K562 (cell line): ENCODE data around the gene YIPF2. TPM values are rescaled to one million over a fixed set of nuclear protein-coding genes. Genes with fewer than 3 reads are reported as not detected.

Experiments
- ATAC-seq: fragments of 200-7000 bp; cut with Tn5 transposase; 3 replicates; pipeline ENCODE4 v1.9.1; 2020; ENCODE audit warnings: moderate library complexity
- BruUV-seq: library from RNA; stranded (reverse); fragments of 400-500 nt; replicated peaks from 2 replicates; lab custom pipeline; 2021; lab: Mats Ljungman, UMichigan
- CTCF ChIA-PET: fragments of 300-600 bp; formaldehyde crosslinking; extraction: SDS; loops from one replicate; lab custom pipeline; 2021; ENCODE audit warnings: low intra/inter-chr PET ratio; lab: Yijun Ruan, JAX
- POLR2A ChIA-PET: fragments of 300-600, 350-650 bp; sonication (Branson Sonifier 250); formaldehyde crosslinking; extraction: SDS; loops from one replicate; lab custom pipeline; 2021; ENCODE audit warnings: antibody characterized with exemption, inconsistent platforms; lab: Yijun Ruan, JAX
- DNase-seq, 4 experiments: peaks; one replicate each; pipeline versions ENCODE4 v3.0.0 to v3.0.0-alpha.2; 2011 to 2018; ENCODE audit warnings: low spot score in 3 of 4, mixed read lengths in 3 of 4; ENCODE audit errors: extremely low read depth in 1 of 4
- FAIRE-seq: peaks from 2 replicates; lab custom pipeline; 2011; peaks lifted over from hg19 to GRCh38; lab: Jason Lieb, UNC
- H2AFZ ChIP-seq: 2 replicates; pipeline ENCODE4 v1.6.0; 2011; ENCODE audit warnings: low read depth, low read length, control low read depth, inconsistent platforms
- H3K27ac ChIP-seq: fragments of 200-600 bp; 3 replicates; pipeline ENCODE4 v1.8.0; 2011; ENCODE audit warnings: low read depth, mild to moderate bottlenecking, control low read depth, inconsistent platforms, low read length, moderate library complexity, mixed read lengths; ENCODE audit errors: extremely low read depth
- H3K27me3 ChIP-seq, 2 experiments: fragments of 300-600 bp in 1 of 2; 2 replicates in 1 of 2; 3 replicates in 1 of 2; pipeline versions ENCODE4 v1.6.0 to v1.8.0; 2011; ENCODE audit warnings: inconsistent platforms in 2 of 2, low read length in 2 of 2, mild to moderate bottlenecking in 1 of 2, mixed read lengths in 1 of 2, moderate library complexity in 1 of 2; ENCODE audit not compliant: control insufficient read depth in 2 of 2, insufficient read depth in 2 of 2
- H3K36me3 ChIP-seq: fragments of 300-600 bp; 3 replicates; pipeline ENCODE4 v1.8.0; 2011; ENCODE audit warnings: mild to moderate bottlenecking, low read length, inconsistent platforms; ENCODE audit not compliant: control insufficient read depth, insufficient read depth
- H3K4me1 ChIP-seq, 2 experiments: fragments of 200-600 bp in 1 of 2; replicated peaks in 1 of 2; 2 replicates in 1 of 2; 3 replicates in 1 of 2; pipeline versions ENCODE4 v1.5.1 to v1.8.0; 2011; ENCODE audit warnings: inconsistent platforms in 2 of 2, low read length in 2 of 2, mild to moderate bottlenecking in 1 of 2, mixed read lengths in 1 of 2, moderate library complexity in 1 of 2; ENCODE audit not compliant: control insufficient read depth in 2 of 2, insufficient read depth in 2 of 2
- H3K4me2 ChIP-seq: 2 replicates; pipeline ENCODE4 v1.6.1; 2011; ENCODE audit warnings: low read length, control low read depth, inconsistent platforms, mixed read lengths; ENCODE audit not compliant: insufficient read depth
- H3K4me3 ChIP-seq: fragments of 200-600 bp; sonication (generic), shearing (Covaris generic); 2 replicates; pipeline ENCODE4 v1.5.1; 2016; ENCODE audit warnings: control low read depth, inconsistent platforms
- H3K79me2 ChIP-seq: fragments of 200-600 bp; 3 replicates; pipeline ENCODE4 v1.8.0; 2011; ENCODE audit warnings: low read length, inconsistent platforms; ENCODE audit not compliant: control insufficient read depth, insufficient read depth
- H3K9ac ChIP-seq, 2 experiments: 2 replicates each; pipeline versions ENCODE4 v1.6.0 to v1.6.1; 2011; ENCODE audit warnings: low read depth in 2 of 2, low read length in 2 of 2, control low read depth in 1 of 2, inconsistent platforms in 1 of 2, mild to moderate bottlenecking in 1 of 2, mixed read lengths in 1 of 2; ENCODE audit not compliant: insufficient read depth in 1 of 2
- H3K9me1 ChIP-seq: one replicate; pipeline ENCODE4 v1.6.0; 2011; ENCODE audit warnings: inconsistent platforms, mild to moderate bottlenecking, low read length, moderate library complexity; ENCODE audit not compliant: control insufficient read depth, insufficient read depth
- H3K9me3 ChIP-seq: replicated peaks from 2 replicates; pipeline ENCODE4 v1.5.1; 2011; ENCODE audit warnings: low read depth, low read length, inconsistent platforms; ENCODE audit not compliant: control insufficient read depth, insufficient read depth
- H4K20me1 ChIP-seq: replicated peaks from 2 replicates; pipeline ENCODE4 v1.6.1; 2011; ENCODE audit warnings: low read length, inconsistent platforms, mixed read lengths; ENCODE audit not compliant: control insufficient read depth, insufficient read depth
- CEBPB ChIP-seq: fragments of 450-650 bp; IDR thresholded peaks from 2 replicates; pipeline ENCODE4 v1.6.1; 2016; ENCODE audit warnings: missing genetic modification characterization, missing compliant biosample characterization
- ELF1 ChIP-seq: fragments of 200-800 bp; sonication (Bioruptor generic); IDR thresholded peaks from 2 replicates; pipeline ENCODE4 v1.6.1; 2016; ENCODE audit warnings: missing genetic modification characterization, missing compliant biosample characterization
- MTA1 ChIP-seq: fragments of 450-650 bp; IDR thresholded peaks from 2 replicates; pipeline ENCODE4 v1.6.1; 2017; ENCODE audit warnings: borderline replicate concordance
- ZEB2 ChIP-seq: fragments of 450-650 bp; IDR thresholded peaks from 2 replicates; pipeline ENCODE4 v1.6.1; 2016
- ZNF431 ChIP-seq: sonication (generic); formaldehyde crosslinking; IDR thresholded peaks from 2 replicates; pipeline ENCODE4 v1.8.0; 2022; ENCODE audit warnings: mild to moderate bottlenecking, missing genetic modification reagents
- WGBS: fragments of 100-300 bp; shearing (Covaris generic); methylation state at CpG from one replicate; pipeline ENCODE4 v1.1.6; 2016; ENCODE audit warnings: low coverage, mixed read lengths; ENCODE audit not compliant: insufficient coverage; ENCODE audit errors: missing lambda C conversion rate; 5-methylcytosine and 5-hydroxymethylcytosine counted together
- in situ Hi-C: fragments of 300-500 bp; cut with MboI; formaldehyde crosslinking; loops from 4 replicates; pipeline ENCODE4 v1.15.0; 2018; ENCODE audit warnings: inconsistent platforms, mixed read lengths
- intact Hi-C: fragments of 100-400 bp; cut with micrococcal nuclease; formaldehyde crosslinking; loops from 2 replicates; pipeline ENCODE4 v1.14.2; 2022
- polyA plus RNA-seq, 8 experiments: library from polyadenylated mRNA; depleted of rRNA in 4 of 8; stranded (reverse) in 5 of 8; unstranded in 3 of 8; fragments of >200 nt; fragmentation: Nextera tagmentation in 2 of 8; fragmentation: Illumina TruSeq in 1 of 8; extraction: Ambion mirVana in 2 of 8; extraction: Trizol in 1 of 8; gene quantifications; 2 replicates each; pipeline versions ENCODE4 v1.2.1 to v1.2.3, GENCODE V29; 2011 to 2014; ENCODE audit warnings: inconsistent platforms in 1 of 8, missing spikeins in 1 of 8
- total RNA-seq, 7 experiments: library from RNA; depleted of rRNA in 6 of 7; stranded (reverse); fragments of >200 nt in 6 of 7; fragmentation: Illumina TruSeq in 2 of 7; extraction: Trizol in 2 of 7; gene quantifications; 2 replicates each; pipeline versions ENCODE4 v1.2.1 to v1.2.3, GENCODE V29; 2011 to 2021; ENCODE audit warnings: low replicate concordance in 1 of 7

Gene YIPF2
- total and polyA plus RNA-seq, 9 of the 15 experiments (the other 6 are each of a cell fraction or from before 2014, with no cell fraction given), result 1.3 to 65.2 (median 31.6) TPM

GRCh38 chr19:10952809-10953208 is 24.4 kb upstream of the YIPF2 start:
- H3K27me3 ChIP-seq, result no peaks in the 10 kb centered on the region
- H3K9ac ChIP-seq, result no peak overlapping the region
- H4K20me1 ChIP-seq, result no peaks in the 10 kb centered on the region
- intact Hi-C loops, result no loop called here
- no peaks in the 10 kb centered on the region for H3K36me3 ChIP-seq
- no peaks in the 10 kb centered on the region for H3K79me2 ChIP-seq
- no peaks in the 10 kb centered on the region for H3K9me3 ChIP-seq
- no peak for TF ChIP-seq MTA1
- no peak for TF ChIP-seq ZNF431
- peaks cover 0 to 5% of the 10 kb centered on the region in 2 experiments; a peak in 1 of 5 replicates for H3K4me1 ChIP-seq
- no peak overlapping the region for H3K4me2 ChIP-seq
- FAIRE-seq, result no peak
- no TSS peak for BruUV-seq
- ChIA-PET POLR2A (no interaction called here), CTCF (no interaction called here)
- no peaks in the 10 kb centered on the region for H3K9me1 ChIP-seq
- no peak overlapping the region for H3K27ac ChIP-seq
- no peak overlapping the region for H2AFZ ChIP-seq
- WGBS, result 73% methylated on average over 6 of the region's 6 CpGs
- no peak for DNase-seq
- H3K4me3 ChIP-seq, result no peak overlapping the region
- in situ Hi-C loops, result no loop called here
- ATAC-seq, result no peak

- Histone ChIP-seq H3K4me1 (peaks cover 4 to 6% of the 10 kb centered on the region in 2 experiments; a peak in 2 of 5 replicates), H4K20me1 (no peaks in the 10 kb centered on the region), H3K4me2 (no peak overlapping the region), H3K27ac (no peak overlapping the region), H3K9me1 (no peaks in the 10 kb centered on the region), H2AFZ (no peak overlapping the region), H3K9ac (no peak overlapping the region), H3K36me3 (no peaks in the 10 kb centered on the region), H3K79me2 (no peaks in the 10 kb centered on the region), H3K27me3 (no peaks in the 10 kb centered on the region), H3K4me3 (no peak overlapping the region), H3K9me3 (no peaks in the 10 kb centered on the region)
- DNase-seq (no peak), ATAC-seq (no peak), FAIRE-seq (no peak)
- WGBS, result 55% methylated on average over 6 of the region's 6 CpGs
- BruUV-seq, result no TSS peak
- POLR2A ChIA-PET, result interaction anchor here (1.1 kb wide), 1 partner anchor 86 kb away, joined by 3 read pairs; no protein-coding TSS in a partner anchor
- CTCF ChIA-PET, result no interaction called here
- in situ Hi-C loops, result no loop called here
- TF ChIP-seq CEBPB (0 out of 2 replicates have a peak, but pooled peaks have one; percentile 32), ZEB2 (no peak), ELF1 (no peak)
- intact Hi-C loops, result no loop called here
These were observed 18.7 kb upstream of the YIPF2 start for GRCh38 chr19:10946958-10947657.
